IPS-11a (cell line): ENCODE measurements around the gene NUFIP2.
A peak's percentile ranks its signal among the peaks of the same experiment; 100 is the strongest.
"Not testable (repeated sequence)": the region's sequence is repeated elsewhere in the genome, so short reads cannot be mapped to it uniquely, and the experiment has no call there.

ENCODE experiments used
- H3K4me3 ChIP-seq: one replicate; pipeline ENCODE4 v1.5.1; 2013; ENCODE audit warnings: low read depth, low read length, control low read depth

The NUFIP2 gene

DNA sequence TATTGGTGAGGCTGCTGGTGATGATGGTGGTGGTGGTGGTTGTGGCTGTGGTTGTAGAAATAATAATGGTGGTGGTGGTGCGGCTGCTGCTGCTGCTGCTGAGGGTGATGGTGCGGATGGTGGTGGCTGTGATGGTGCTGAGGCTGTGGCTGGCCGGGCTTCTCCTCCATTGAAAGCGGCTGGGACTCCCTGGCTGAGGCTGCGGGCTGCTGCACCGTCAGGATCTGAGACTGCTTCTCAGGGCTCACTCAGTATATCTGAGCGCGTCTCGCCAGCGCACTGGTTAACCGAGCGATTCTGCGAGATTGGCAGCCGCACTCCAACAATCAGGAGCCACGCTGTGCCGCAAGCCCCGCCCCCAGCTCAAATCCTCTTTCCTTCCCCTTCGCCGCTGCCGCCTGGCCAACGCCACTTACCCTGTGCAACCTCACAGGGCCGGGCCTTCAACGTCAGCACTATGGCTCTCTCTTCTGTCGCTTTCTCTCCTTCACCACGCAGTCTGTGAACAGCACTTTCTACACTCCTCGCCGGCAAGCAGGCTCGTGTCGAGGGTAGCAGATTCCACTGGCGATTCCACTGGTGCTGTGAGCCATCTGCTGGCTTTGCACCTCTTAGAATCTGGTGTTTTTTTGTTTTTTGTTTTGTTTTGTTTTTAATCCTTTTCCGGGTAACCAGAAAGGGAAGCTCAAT lies at the start of gene NUFIP2:
Gene NUFIP2 (minus strand): TSS at position 259 of the 690 bp plus-strand sequence. CDS start 89 bp downstream, at position 170.
- H3K4me3 ChIP-seq: peak within 1 kb of the TSS; percentile 98

- H3K4me3 ChIP-seq: no peak overlapping the region
Measured at GRCh38 chr17:29342158-29342765, 48.3 kb upstream of the NUFIP2 start.

- H3K4me3 ChIP-seq: no peak overlapping the region
Measured at GRCh38 chr17:29341726-29342125, 47.8 kb upstream of the NUFIP2 start.

DNA sequence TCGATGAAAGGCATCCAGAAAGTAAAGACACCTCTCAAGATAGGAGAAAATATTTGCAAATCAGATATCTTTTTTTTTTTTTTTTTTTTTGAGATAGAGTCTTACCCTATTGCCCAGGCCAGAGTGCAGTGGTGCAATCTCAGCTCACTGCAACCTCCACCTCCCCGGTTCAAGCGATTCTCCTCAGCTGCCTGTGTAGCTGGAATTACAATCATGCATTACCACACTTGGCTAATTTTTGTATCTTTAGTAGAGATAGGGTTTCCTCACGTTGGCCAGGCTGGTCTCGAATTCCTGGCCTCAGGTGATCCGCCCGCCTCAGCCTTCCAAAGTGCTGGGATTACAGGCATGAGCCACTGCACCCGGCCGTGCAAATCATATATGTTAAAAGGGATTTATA lies 45.1 kb upstream of the NUFIP2 start:
- H3K4me3 ChIP-seq: not testable (repeated sequence)

GRCh38 chr17:29331708-29332085 lies 37.7 kb upstream of the NUFIP2 start:
- H3K4me3 ChIP-seq: no peak overlapping the region

DNA sequence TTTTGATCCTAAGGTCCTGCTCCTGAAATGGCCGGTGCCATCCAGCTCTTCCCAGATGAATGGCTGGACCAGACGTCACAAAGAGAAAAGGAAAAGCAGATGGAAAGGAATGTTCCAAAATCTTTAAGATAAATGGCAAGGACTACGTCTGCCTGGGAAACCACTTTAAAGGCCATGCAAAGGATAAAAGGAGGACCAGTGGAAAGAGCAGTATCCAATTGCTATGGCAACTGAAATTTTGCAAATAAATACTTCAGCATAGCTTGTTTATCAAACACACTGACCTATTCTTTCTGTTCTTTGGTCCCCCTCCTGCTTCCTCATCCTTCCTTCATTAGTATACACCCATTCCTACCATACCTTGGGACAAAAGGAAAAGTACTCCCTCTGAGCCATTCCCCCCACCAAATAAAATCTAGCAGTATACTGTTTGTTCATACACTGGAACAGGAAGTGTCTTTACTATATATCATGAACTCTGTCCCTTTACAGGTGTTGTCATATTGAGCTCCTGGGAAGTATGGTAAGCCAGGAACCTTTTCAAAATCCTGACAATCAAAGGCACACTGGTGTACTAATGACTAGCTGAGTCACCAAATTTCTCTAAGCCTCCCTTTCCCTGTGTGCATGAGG lies 37.2 kb upstream of the NUFIP2 start:
- H3K4me3 ChIP-seq: no peak overlapping the region

GRCh38 chr17:29327412-29327811 lies 33.5 kb upstream of the NUFIP2 start:
- no peak overlapping the region for H3K4me3 ChIP-seq

- no peak overlapping the region for H3K4me3 ChIP-seq
Measured at GRCh38 chr17:29326023-29326813, 32.3 kb upstream of the NUFIP2 start.

- H3K4me3 ChIP-seq: no peak overlapping the region
Measured at GRCh38 chr17:29322363-29322762, 28.4 kb upstream of the NUFIP2 start.

DNA sequence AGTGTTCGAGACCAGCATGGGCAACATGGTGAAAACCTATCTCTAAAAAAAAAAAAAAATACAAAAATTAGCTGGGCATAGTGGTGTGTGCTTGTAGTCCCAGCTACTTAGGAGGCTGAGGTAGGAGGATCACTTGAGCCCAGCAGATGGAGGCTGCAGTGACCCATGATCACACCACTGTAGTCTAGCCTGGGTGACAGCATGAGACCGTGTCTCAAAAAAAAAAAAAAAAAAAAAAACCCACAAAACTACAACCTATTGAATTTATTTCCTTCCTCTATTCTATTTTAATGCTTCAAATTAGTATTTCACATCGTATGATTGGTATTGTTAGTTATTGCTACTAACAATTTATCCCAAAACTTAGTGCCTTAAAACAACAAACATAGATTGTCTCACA lies 9.4 kb upstream of the NUFIP2 start:
- no peak overlapping the region for H3K4me3 ChIP-seq

GRCh38 chr17:29299031-29299430 lies 5.1 kb upstream of the NUFIP2 start:
- H3K4me3 ChIP-seq: no peak overlapping the region

GRCh38 chr17:29295420-29295819 lies 1.5 kb upstream of the NUFIP2 start:
- H3K4me3 ChIP-seq: no peak overlapping the region

DNA sequence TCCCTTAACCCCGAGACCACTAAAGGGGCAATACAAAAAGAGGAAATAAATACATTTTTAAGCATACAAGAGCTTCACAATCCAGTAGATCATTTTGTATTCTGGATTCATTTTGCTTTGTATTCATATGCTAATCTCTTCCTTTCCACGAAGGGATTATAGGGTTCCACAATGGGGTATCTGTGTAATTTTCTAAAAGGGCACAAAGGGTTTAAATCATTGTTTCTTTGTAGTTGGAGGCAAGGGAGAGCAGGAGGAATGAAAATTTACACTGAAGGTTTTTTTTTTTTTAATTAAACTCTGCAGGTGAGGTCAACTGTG lies 592 bp upstream of the NUFIP2 start:
- peak overlapping the region; percentile 98 for H3K4me3 ChIP-seq

DNA sequence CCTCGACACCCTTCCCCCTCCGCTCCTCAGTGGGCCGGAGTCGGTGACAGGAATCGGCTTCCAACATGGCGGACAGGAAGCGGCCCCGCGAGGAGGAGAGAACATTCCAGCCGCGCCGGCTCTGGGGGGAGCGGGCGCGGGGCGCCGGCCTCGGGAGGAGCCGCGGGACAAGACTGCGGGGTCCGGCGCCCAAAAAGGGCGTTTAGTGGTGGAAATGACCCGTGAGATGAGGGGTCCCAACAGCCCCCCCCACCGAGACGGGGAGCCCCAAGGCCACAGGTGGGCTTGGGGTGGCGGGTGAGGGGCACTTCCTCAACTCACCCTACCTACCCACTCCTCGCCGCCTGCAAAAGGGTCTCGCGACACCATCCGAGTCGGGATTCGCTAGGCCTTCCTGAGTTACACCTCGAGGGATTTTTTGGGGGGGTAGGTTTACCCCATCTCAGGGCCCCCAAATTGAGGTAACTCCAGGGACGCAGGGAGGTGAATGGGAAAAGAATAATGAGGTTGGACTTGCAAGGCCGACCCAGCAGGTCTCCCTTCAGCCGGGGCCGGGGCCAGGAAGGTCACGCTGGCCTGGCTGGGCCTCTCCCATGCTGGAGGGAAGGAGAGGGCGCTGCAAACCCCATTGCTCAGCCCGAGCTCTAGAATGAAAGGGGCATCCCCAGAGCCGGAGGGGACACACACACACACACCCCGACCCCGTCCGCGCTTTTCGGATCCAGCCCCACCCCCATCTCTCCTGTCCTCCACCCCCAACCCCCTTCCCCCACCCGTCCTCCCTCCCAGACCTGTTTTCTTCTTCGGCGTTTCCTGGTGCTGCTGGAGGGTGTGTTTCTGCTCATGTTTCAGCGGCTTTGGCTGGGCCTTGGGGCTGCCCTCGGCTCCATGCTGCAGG lies 707 bp downstream of the NUFIP2 start:
- peak overlapping the region; percentile 98 for H3K4me3 ChIP-seq

GRCh38 chr17:29292071-29292991 lies 1.6 kb downstream of the NUFIP2 start:
- H3K4me3 ChIP-seq: peak overlapping the region; percentile 98

- peak overlapping the region; percentile 75 for H3K4me3 ChIP-seq
Measured at GRCh38 chr17:29291163-29291752, 2.7 kb downstream of the NUFIP2 start.

- H3K4me3 ChIP-seq: no peak overlapping the region
Measured at GRCh38 chr17:29289852-29290251, 4.1 kb downstream of the NUFIP2 start.

- no peak overlapping the region for H3K4me3 ChIP-seq
Measured at GRCh38 chr17:29283961-29284360, 10.0 kb downstream of the NUFIP2 start.

DNA sequence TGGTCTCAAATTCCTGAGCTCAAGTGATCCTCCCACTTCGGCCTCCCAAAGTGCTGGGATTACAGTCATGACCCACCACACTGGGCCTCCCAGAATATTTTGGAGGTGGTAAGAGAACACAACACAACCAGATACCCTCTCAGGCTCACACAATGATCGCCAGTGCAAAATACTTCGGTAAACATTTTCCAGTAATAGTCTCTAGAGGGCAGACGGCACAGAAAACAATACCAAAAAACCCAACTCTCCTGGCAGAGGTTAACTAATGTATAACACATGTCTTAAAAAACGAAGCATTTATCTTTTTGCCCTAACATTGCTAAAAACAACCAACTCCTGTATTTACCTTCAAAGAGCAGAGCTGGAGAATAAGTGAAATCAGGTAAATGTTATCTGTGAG lies 10.5 kb downstream of the NUFIP2 start:
- no peak overlapping the region for H3K4me3 ChIP-seq
